CD4-positive, CD25-positive, alpha-beta regulatory T cell (primary cell): ENCODE results near the gene PIP5K1C. TPM values are rescaled to one million over a fixed set of nuclear protein-coding genes. Genes with fewer than 3 reads are reported as not detected.
A peak's percentile ranks its signal among the peaks of the same experiment; 100 is the strongest.
"Not testable (repeated sequence)": the region's sequence is repeated elsewhere in the genome, so short reads cannot be mapped to it uniquely, and the experiment has no call there.

ENCODE experiments used
- ATAC-seq, 2 donors: fragments of 150-1000 bp; cut with Tn5 transposase; one replicate each; pipeline ENCODE4 v1.10.0; 2021; ENCODE audit warnings: low read depth in 2 of 2, moderate number of reproducible peaks in 2 of 2, moderate library complexity in 1 of 2
- DNase-seq, 3 donors: peaks; one replicate each; pipeline versions ENCODE4 v3.0.0 to v3.0.0-alpha.2; 2012 to 2022; ENCODE audit warnings: mixed read lengths in 1 of 3
- H3K27ac ChIP-seq: one replicate; pipeline ENCODE4 v1.7.0; 2013; ENCODE audit warnings: mild to moderate bottlenecking, low read length; ENCODE audit not compliant: insufficient read depth, poor library complexity, severe bottlenecking
- H3K27me3 ChIP-seq: one replicate; pipeline ENCODE4 v1.7.0; 2013; ENCODE audit warnings: low read length; ENCODE audit not compliant: control insufficient read depth, insufficient read depth
- H3K36me3 ChIP-seq: one replicate; pipeline ENCODE4 v1.7.0; 2013; ENCODE audit warnings: mild to moderate bottlenecking, low read length, moderate library complexity; ENCODE audit not compliant: control insufficient read depth, insufficient read depth
- H3K4me1 ChIP-seq: 2 replicates; pipeline ENCODE4 v1.7.0; 2013; ENCODE audit warnings: mild to moderate bottlenecking, low read length; ENCODE audit not compliant: insufficient read depth, control insufficient read depth, poor library complexity, severe bottlenecking
- H3K4me3 ChIP-seq: one replicate; pipeline ENCODE4 v1.7.0; 2013; ENCODE audit warnings: low read depth, mild to moderate bottlenecking, low read length, moderate library complexity
- H3K9me3 ChIP-seq, 2 experiments: 1 replicate in 1 of 2; 2 replicates in 1 of 2; pipeline ENCODE4 v1.7.0; 2013; ENCODE audit warnings: low read length in 2 of 2, mild to moderate bottlenecking in 1 of 2, moderate library complexity in 1 of 2; ENCODE audit not compliant: control insufficient read depth in 2 of 2
- H3K27ac Mint-ChIP-seq, 3 donors: one replicate each; pipeline ENCODE4 v1.8.0; 2020 to 2022; ENCODE audit warnings: mild to moderate bottlenecking in 3 of 3, mixed read lengths in 3 of 3, moderate library complexity in 2 of 3
- H3K27me3 Mint-ChIP-seq: one replicate; pipeline ENCODE4 v1.8.0; 2022; ENCODE audit warnings: mild to moderate bottlenecking, mixed read lengths
- H3K36me3 Mint-ChIP-seq: one replicate; pipeline ENCODE4 v1.8.0; 2020; ENCODE audit warnings: mixed read lengths
- H3K4me1 Mint-ChIP-seq, 4 donors: one replicate each; pipeline ENCODE4 v1.8.0; 2020 to 2022; ENCODE audit warnings: mixed read lengths in 4 of 4, mild to moderate bottlenecking in 1 of 4
- H3K4me3 Mint-ChIP-seq, 4 donors: one replicate each; pipeline ENCODE4 v1.8.0; 2020 to 2022; ENCODE audit warnings: mild to moderate bottlenecking in 4 of 4, mixed read lengths in 4 of 4, moderate library complexity in 3 of 4
- H3K9me3 Mint-ChIP-seq, 7 donors: one replicate each; pipeline ENCODE4 v1.8.0; 2020 to 2022; ENCODE audit warnings: mixed read lengths in 7 of 7, mild to moderate bottlenecking in 3 of 7, moderate library complexity in 2 of 7
- polyA plus RNA-seq, 4 donors: library from polyadenylated mRNA; unstranded; fragments of 300-500 nt; fragmentation: Illumina TruSeq; gene quantifications; one replicate each; pipeline ENCODE4 v1.2.3, GENCODE V29; 2021
- total RNA-seq: library from RNA; stranded (reverse); gene quantifications from one replicate; pipeline ENCODE4 v1.2.3, GENCODE V29; 2022

Gene PIP5K1C
- total and polyA plus RNA-seq, 5 donors from 2014 or later = 3.8 to 28.1 (median 4.5) TPM

- no peak for ATAC-seq
- H3K27ac Mint-ChIP-seq = no peak overlapping the region
- H3K4me1 Mint-ChIP-seq = no peaks in the 10 kb centered on the region
Observed at GRCh38 chr19:3590991-3591659, 109.1 kb downstream of the PIP5K1C start.

GRCh38 chr19:3589949-3590348 lies 110.3 kb downstream of the PIP5K1C start:
- Histone ChIP-seq H3K27me3 (no peaks in the 10 kb centered on the region), H3K4me1 (peaks cover 10% of the 10 kb centered on the region), H3K4me3 (no peak overlapping the region), H3K36me3 (no peaks in the 10 kb centered on the region), H3K27ac (no peak overlapping the region), H3K9me3 (no peaks in the 10 kb centered on the region)
- ATAC-seq (no peak), DNase-seq (no peak)
- no peaks in the 10 kb centered on the region for H3K36me3 Mint-ChIP-seq
- H3K4me1 Mint-ChIP-seq = no peaks in the 10 kb centered on the region
- no peak overlapping the region for H3K4me3 Mint-ChIP-seq
- no peak overlapping the region for H3K27ac Mint-ChIP-seq
- no peaks in the 10 kb centered on the region for H3K27me3 Mint-ChIP-seq
- H3K9me3 Mint-ChIP-seq = peaks cover 0 to 1% (median 0%) of the 10 kb centered on the region in 7 donors

More at GRCh38 chr19:3590991-3591659, 109.1 kb downstream of the PIP5K1C start:
- Histone ChIP-seq H3K27me3 (no peaks in the 10 kb centered on the region), H3K27ac (no peak overlapping the region), H3K36me3 (no peaks in the 10 kb centered on the region), H3K9me3 (no peaks in the 10 kb centered on the region), H3K4me3 (no peak overlapping the region), H3K4me1 (no peaks in the 10 kb centered on the region)
- peaks cover 0 to 1% (median 0%) of the 10 kb centered on the region in 7 donors for H3K9me3 Mint-ChIP-seq
- H3K27me3 Mint-ChIP-seq = no peaks in the 10 kb centered on the region
- DNase-seq = no peak
- no peak overlapping the region for H3K4me3 Mint-ChIP-seq
- H3K36me3 Mint-ChIP-seq = no peaks in the 10 kb centered on the region

- no peak overlapping the region for H3K4me3 ChIP-seq
- Mint-ChIP-seq H3K4me3 (no peak overlapping the region), H3K27me3 (no peaks in the 10 kb centered on the region), H3K36me3 (no peaks in the 10 kb centered on the region), H3K27ac (no peak overlapping the region), H3K4me1 (no peaks in the 10 kb centered on the region), H3K9me3 (peaks cover 0 to 1% (median 0%) of the 10 kb centered on the region in 7 donors)
- no peak overlapping the region for H3K27ac ChIP-seq
- H3K36me3 ChIP-seq = no peaks in the 10 kb centered on the region
- DNase-seq = no peak
- ATAC-seq = no peak
- no peaks in the 10 kb centered on the region for H3K27me3 ChIP-seq
- H3K4me1 ChIP-seq = peaks cover 10% of the 10 kb centered on the region
- no peaks in the 10 kb centered on the region for H3K9me3 ChIP-seq
Observed at GRCh38 chr19:3589439-3589838, 110.8 kb downstream of the PIP5K1C start.

- Mint-ChIP-seq H3K9me3 (peaks cover 0 to 1% (median 0%) of the 10 kb centered on the region in 7 donors), H3K27ac (no peak overlapping the region), H3K27me3 (peaks cover 3% of the 10 kb centered on the region), H3K4me3 (no peak overlapping the region), H3K4me1 (no peaks in the 10 kb centered on the region), H3K36me3 (no peaks in the 10 kb centered on the region)
- ATAC-seq (no peak), DNase-seq (no peak)
- no peaks in the 10 kb centered on the region for H3K9me3 ChIP-seq
- H3K27ac ChIP-seq = no peak overlapping the region
- no peak overlapping the region for H3K4me3 ChIP-seq
- H3K27me3 ChIP-seq = no peaks in the 10 kb centered on the region
- H3K4me1 ChIP-seq = peaks cover 10% of the 10 kb centered on the region
- H3K36me3 ChIP-seq = no peaks in the 10 kb centered on the region
Observed at GRCh38 chr19:3586707-3587346, 113.4 kb downstream of the PIP5K1C start.

- no peak overlapping the region for H3K27ac Mint-ChIP-seq
- no peak for ATAC-seq
- H3K36me3 ChIP-seq = no peaks in the 10 kb centered on the region
- H3K27me3 Mint-ChIP-seq = peaks cover 4% of the 10 kb centered on the region
- peaks cover 10% of the 10 kb centered on the region for H3K4me1 ChIP-seq
- H3K4me3 ChIP-seq = no peak overlapping the region
- no peaks in the 10 kb centered on the region for H3K9me3 ChIP-seq
- no peaks in the 10 kb centered on the region for H3K27me3 ChIP-seq
- no peak overlapping the region for H3K27ac ChIP-seq
- no peaks in the 10 kb centered on the region for H3K4me1 Mint-ChIP-seq
- no peaks in the 10 kb centered on the region for H3K36me3 Mint-ChIP-seq
- peaks cover 0 to 1% (median 0%) of the 10 kb centered on the region in 7 donors for H3K9me3 Mint-ChIP-seq
- H3K4me3 Mint-ChIP-seq = peak overlapping the region in 2 of 4 donors; percentile 22 to 54
- DNase-seq = peak in 1 of 3 donors; percentile 23
Observed at GRCh38 chr19:3586127-3586626, 114.1 kb downstream of the PIP5K1C start.

GRCh38 chr19:3585301-3586126 lies 114.8 kb downstream of the PIP5K1C start, which contains the start of gene GIPC3:
Gene GIPC3 (plus strand): TSS chr19:3585478. CDS start chr19:3585598, 120 bp downstream.
- Mint-ChIP-seq H3K9me3 (peaks cover 0 to 1% (median 0%) of the 10 kb centered on the region in 7 donors), H3K4me1 (no peaks in the 10 kb centered on the region), H3K4me3 (peak within 1 kb of the TSS in 2 of 4 donors; percentile 22 to 54), H3K36me3 (no peaks in the 10 kb centered on the region), H3K27me3 (peaks cover 4% of the 10 kb centered on the region), H3K27ac (no peak within 1 kb of the TSS)
- Histone ChIP-seq H3K27me3 (no peaks in the 10 kb centered on the region), H3K27ac (no peak within 1 kb of the TSS), H3K9me3 (no peaks in the 10 kb centered on the region), H3K36me3 (no peaks in the 10 kb centered on the region), H3K4me3 (no peak within 1 kb of the TSS), H3K4me1 (peaks cover 10% of the 10 kb centered on the region)
- ATAC-seq (no peak), DNase-seq (no peak)

- ATAC-seq, H3K4me3 Mint-ChIP-seq, H3K4me1 ChIP-seq, H3K4me1 Mint-ChIP-seq, H3K27ac Mint-ChIP-seq, H3K27me3 ChIP-seq, H3K9me3 ChIP-seq, H3K36me3 Mint-ChIP-seq, H3K9me3 Mint-ChIP-seq, H3K36me3 ChIP-seq, H3K27ac ChIP-seq, DNase-seq, H3K4me3 ChIP-seq, H3K27me3 Mint-ChIP-seq: not testable (repeated sequence)
Observed at GRCh38 chr19:3584036-3584802, 116.0 kb downstream of the PIP5K1C start.
